Cardiac fibroblast (primary cell): ENCODE results near the gene JAG2.

ENCODE experiments used
- DNase-seq, 2 donors: peaks; one replicate each; pipeline versions ENCODE4 v3.0.0 to v3.0.0-alpha.2; 2010; ENCODE audit warnings: low read depth in 2 of 2
- H3K4me3 ChIP-seq, 2 donors: replicated peaks in 1 of 2; 1 replicate in 1 of 2; 2 replicates in 1 of 2; pipeline ENCODE4 v1.5.1; 2011; ENCODE audit warnings: low read depth in 2 of 2, low read length in 2 of 2, mild to moderate bottlenecking in 2 of 2, moderate library complexity in 1 of 2
- TF ChIP-seq, protein P1 (sequence below): IDR thresholded peaks from one replicate; pipeline ENCODE4 v1.5.1; 2011; ENCODE audit warnings: low read depth, mild to moderate bottlenecking, low read length, inconsistent platforms

The JAG2 gene

DNA sequence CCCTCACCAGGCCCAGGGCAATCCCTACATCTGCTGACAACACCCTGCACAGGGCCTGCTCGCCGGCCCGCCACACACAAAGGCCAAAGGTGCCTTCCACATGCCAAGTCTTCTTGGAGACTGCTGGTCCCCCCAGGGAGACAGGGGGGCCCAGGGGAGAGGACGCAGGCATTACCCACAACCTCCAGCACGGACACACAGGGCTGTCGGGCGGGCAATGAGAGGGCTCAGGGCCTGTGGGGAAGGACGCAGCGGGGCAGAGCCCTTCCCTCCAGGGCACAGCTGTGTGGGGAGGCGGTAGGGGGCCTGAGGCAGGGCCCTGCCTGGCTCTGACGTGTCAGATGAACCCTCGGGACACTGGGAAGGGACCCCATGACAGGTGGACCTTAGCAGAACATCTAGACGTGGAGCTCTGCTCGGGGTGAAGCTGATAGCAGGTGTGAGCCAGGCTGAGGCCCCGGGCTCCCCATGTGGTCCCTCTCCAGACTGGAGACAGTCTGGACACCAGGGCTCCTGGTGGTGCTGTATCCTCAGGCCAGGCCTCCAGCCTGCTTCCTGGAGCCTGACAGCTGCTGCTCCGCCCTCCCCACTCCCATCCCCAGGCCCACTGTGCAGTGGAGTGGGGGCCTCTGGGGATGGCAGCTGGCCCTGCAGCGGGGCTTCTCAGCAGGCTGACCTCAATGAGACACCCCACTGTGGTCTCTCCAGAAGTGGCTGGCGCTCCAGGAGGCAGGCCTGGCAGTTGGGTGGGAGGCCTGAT, 44.1 kb upstream of the JAG2 start:
- DNase-seq: no peak
- TF ChIP-seq, protein P1, sequence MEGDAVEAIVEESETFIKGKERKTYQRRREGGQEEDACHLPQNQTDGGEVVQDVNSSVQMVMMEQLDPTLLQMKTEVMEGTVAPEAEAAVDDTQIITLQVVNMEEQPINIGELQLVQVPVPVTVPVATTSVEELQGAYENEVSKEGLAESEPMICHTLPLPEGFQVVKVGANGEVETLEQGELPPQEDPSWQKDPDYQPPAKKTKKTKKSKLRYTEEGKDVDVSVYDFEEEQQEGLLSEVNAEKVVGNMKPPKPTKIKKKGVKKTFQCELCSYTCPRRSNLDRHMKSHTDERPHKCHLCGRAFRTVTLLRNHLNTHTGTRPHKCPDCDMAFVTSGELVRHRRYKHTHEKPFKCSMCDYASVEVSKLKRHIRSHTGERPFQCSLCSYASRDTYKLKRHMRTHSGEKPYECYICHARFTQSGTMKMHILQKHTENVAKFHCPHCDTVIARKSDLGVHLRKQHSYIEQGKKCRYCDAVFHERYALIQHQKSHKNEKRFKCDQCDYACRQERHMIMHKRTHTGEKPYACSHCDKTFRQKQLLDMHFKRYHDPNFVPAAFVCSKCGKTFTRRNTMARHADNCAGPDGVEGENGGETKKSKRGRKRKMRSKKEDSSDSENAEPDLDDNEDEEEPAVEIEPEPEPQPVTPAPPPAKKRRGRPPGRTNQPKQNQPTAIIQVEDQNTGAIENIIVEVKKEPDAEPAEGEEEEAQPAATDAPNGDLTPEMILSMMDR: no peak
- H3K4me3 ChIP-seq: no peak overlapping the region

DNA sequence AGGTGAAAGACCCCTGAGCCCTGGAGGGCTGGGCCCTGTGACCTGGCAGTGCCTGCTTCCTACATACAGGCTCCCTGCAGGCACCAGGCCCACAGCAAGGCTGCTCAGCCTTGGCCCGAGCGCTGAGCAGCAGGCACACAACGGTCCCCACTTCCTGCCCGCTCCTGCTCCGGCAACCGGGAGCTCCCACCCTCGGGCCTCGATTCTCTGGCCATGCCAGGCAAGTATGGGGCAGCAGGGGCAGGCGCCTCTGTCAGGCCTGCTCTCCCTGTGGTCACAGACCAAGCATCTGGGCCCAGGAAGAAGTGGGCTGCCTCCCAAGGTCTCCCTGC, 43.1 kb upstream of the JAG2 start:
- no peak for DNase-seq
- TF ChIP-seq, protein P1: no peak
- H3K4me3 ChIP-seq: no peak overlapping the region

DNA sequence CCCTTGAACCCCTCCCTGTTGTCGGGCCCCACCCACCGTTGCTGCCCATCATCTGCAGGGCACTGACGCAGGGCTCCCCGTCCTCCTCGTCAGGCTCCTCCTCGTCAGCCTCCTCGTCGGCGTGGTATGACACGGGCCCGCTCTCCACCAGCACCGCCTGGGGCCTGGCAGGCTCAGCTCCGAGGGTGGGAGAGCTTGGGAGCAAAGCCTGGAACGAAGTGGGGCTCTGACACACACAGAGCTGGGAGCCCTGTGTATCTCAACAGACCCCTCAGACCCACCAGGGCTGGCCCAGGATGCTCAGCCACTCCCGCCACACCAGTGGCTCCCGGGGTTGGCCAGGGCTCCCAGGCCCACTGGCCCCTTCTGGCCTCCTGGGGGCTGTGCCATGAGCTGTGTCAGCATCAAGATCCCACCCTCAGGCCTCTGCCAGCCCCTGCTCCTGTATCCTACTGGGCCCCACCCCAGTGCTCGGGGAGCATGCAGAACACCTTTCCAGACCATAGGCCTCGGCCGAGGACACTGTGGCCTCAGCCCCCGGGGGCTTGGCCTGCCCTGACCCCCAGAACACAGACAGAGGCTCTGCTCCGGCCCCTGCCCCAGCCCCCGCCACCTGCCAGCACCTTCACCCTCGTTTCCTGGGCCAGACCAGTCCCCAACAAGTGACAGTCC, 42.6 kb upstream of the JAG2 start:
- no peak overlapping the region for H3K4me3 ChIP-seq
- TF ChIP-seq, protein P1: no peak
- no peak for DNase-seq

DNA sequence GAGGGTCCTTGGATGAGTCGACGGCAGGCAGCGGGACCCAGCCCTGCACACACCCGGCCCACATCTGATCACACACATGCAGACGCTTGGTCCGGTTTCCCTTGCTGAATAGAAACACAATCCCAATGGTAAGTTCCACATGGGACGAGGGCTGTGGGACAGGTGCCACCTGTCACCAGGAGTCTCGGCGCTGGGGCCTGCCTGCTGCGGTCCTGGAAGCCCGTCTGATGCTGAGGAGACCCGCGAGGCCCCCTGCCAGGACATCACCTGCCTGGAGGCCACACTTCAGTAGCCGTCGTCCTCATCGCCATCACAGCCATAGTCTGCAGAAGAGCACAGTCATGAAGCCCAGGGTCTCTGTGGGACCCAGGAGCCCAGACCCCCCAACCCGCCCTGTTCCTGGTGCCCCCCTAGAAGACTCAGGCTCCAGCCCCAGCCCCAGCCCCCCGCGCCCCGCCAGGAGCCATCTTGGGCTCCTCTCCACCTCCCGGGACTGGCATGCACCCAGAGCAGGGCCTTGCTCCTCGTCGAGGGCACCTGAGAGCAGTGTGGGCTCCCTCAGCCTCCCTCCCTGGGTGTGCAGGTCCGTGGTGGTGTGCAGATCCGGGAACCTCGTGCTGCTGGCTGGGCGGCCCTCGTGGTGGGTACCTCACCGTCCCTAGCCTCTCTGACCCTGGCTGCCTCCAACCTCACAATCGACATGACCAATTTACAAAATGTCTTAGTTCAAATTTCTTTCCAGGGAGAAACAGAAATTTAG, 41.9 kb upstream of the JAG2 start:
- TF ChIP-seq, protein P1: no peak
- no peak overlapping the region for H3K4me3 ChIP-seq
- DNase-seq: no peak

DNA sequence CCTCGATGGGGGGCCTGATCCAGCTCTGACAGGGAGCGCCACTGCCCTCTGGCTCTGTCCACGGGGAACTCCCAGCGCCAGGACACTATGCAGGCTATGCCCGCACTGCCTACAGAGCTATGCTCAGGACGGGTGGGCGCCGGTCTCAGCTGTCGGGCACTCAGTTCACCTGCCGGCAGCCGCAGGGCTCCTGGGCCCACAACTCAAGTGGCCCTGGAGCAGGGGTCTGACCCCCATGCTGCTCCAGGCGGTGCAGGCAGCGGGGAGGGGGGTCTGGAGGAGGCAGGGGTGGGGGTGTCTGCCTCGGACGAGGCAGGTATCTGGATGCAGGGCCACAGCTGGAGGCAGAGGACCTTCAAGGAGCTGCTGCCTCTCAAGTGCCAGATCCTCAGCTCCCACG, 41.1 kb upstream of the JAG2 start:
- no peak for DNase-seq
- H3K4me3 ChIP-seq: no peak overlapping the region
- TF ChIP-seq, protein P1: no peak

DNA sequence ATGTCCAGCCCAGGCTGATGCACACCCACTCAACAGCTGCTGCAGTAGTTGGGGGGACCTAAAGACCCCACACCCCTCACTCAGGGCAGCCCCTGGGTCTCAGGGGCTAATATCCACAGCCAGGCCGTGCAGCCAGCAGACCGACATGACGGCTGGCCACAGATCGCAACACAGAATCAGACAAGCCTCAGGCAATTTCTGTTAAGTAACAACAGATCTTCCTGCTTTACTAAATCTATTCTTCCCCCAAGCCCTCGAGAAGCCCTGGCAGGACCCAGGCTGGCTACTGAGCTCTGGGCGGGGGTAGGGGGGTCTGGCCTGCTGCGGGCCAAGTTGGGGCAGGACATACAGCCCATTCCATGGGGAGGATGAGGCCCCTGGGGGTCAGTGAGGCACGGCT, 40.5 kb upstream of the JAG2 start:
- no peak for DNase-seq
- TF ChIP-seq, protein P1: no peak
- H3K4me3 ChIP-seq: no peak overlapping the region
